Left renal pelvis (tissue), 4 donors: ENCODE data around the gene KRT73. TPM values are rescaled to one million over a fixed set of nuclear protein-coding genes. Genes with fewer than 3 reads are reported as not detected.

Experiments used
- DNase-seq, 4 donors: peaks; one replicate each; pipeline ENCODE4 v3.0.0-alpha.2; 2013; ENCODE audit warnings: low read depth in 4 of 4, low spot score in 3 of 4
- polyA plus RNA-seq, 4 donors: library from polyadenylated mRNA; unstranded; fragments of 120-200 nt; gene quantifications; one replicate each; pipeline ENCODE4 v1.2.1, GENCODE V29; 2013; ENCODE audit not compliant: insufficient read length in 4 of 4

Gene KRT73
- polyA plus RNA-seq, 4 donors = not detected

GRCh38 chr12:52646613-52647012, 28.3 kb upstream of the KRT73 start:
- DNase-seq = no peak

GRCh38 chr12:52645982-52646381, 27.6 kb upstream of the KRT73 start:
- DNase-seq = no peak

GRCh38 chr12:52645120-52645761, 26.9 kb upstream of the KRT73 start:
- no peak for DNase-seq

GRCh38 chr12:52644078-52644415, 25.7 kb upstream of the KRT73 start:
- DNase-seq = no peak

- no peak for DNase-seq
Measured at GRCh38 chr12:52643233-52644077, 25.1 kb upstream of the KRT73 start.

GRCh38 chr12:52641468-52641867, 23.1 kb upstream of the KRT73 start:
- DNase-seq = no peak

- DNase-seq = no peak
Measured at GRCh38 chr12:52637299-52637698, 18.9 kb upstream of the KRT73 start.

- DNase-seq = no peak
Measured at GRCh38 chr12:52636592-52637258, 18.4 kb upstream of the KRT73 start.

- DNase-seq = no peak
Measured at GRCh38 chr12:52636189-52636588, 17.8 kb upstream of the KRT73 start.

GRCh38 chr12:52634266-52635056, 16.1 kb upstream of the KRT73 start:
- DNase-seq = no peak

GRCh38 chr12:52633383-52633782, 15.0 kb upstream of the KRT73 start:
- DNase-seq = no peak

GRCh38 chr12:52632656-52633055, 14.3 kb upstream of the KRT73 start:
- peak in 2 of 4 donors; percentile 10 to 12 for DNase-seq

GRCh38 chr12:52631676-52632459, 13.5 kb upstream of the KRT73 start:
- no peak for DNase-seq

GRCh38 chr12:52631264-52631663, 12.9 kb upstream of the KRT73 start:
- no peak for DNase-seq

- no peak for DNase-seq
Measured at GRCh38 chr12:52630599-52631200, 12.3 kb upstream of the KRT73 start.

GRCh38 chr12:52630008-52630500, 11.7 kb upstream of the KRT73 start:
- no peak for DNase-seq

GRCh38 chr12:52629281-52630007, 11.1 kb upstream of the KRT73 start:
- no peak for DNase-seq

GRCh38 chr12:52628841-52629240, 10.5 kb upstream of the KRT73 start:
- no peak for DNase-seq

GRCh38 chr12:52628111-52628507, 9.8 kb upstream of the KRT73 start:
- DNase-seq = no peak
